Activated CD4-positive, CD25-positive, alpha-beta regulatory T cell treated with anti-CD3 and anti-CD28 coated beads, Interleukin-2, amount 50 U/mL, for 16 hours (primary cell): ENCODE results near the gene NDC1.
"Not testable (repeated sequence)": the region's sequence is repeated elsewhere in the genome, so short reads cannot be mapped to it uniquely, and the experiment has no call there.

Experiments
- DNase-seq: peaks from one replicate; pipeline ENCODE4 v3.0.0-alpha.2; 2020; ENCODE audit warnings: low read depth, low spot score

NDC1 gene

GRCh38 chr1:53766194-53766742 lies 71.8 kb downstream of the NDC1 start:
- DNase-seq, result no peak

GRCh38 chr1:53765657-53766056 lies 72.4 kb downstream of the NDC1 start:
- DNase-seq, result no peak

- no peak for DNase-seq
These were observed 74.2 kb downstream of the NDC1 start for GRCh38 chr1:53763911-53764310.

- no peak for DNase-seq
These were observed 74.6 kb downstream of the NDC1 start for GRCh38 chr1:53763461-53763860.

GRCh38 chr1:53760497-53760896 lies 77.6 kb downstream of the NDC1 start:
- DNase-seq, result not testable (repeated sequence)

GRCh38 chr1:53755874-53756273 lies 82.2 kb downstream of the NDC1 start:
- no peak for DNase-seq

GRCh38 chr1:53754484-53755312 lies 83.4 kb downstream of the NDC1 start:
- no peak for DNase-seq

GRCh38 chr1:53752281-53752680 lies 85.8 kb downstream of the NDC1 start:
- DNase-seq, result no peak

GRCh38 chr1:53747841-53748240 lies 90.3 kb downstream of the NDC1 start:
- no peak for DNase-seq

- no peak for DNase-seq
These were observed 97.4 kb downstream of the NDC1 start for GRCh38 chr1:53740621-53741105.

GRCh38 chr1:53739109-53739681 lies 98.9 kb downstream of the NDC1 start, which contains the start of gene GLIS1:
GLIS1 (minus strand) TSS chr1:53739164; CDS start chr1:53738064, 1,100 bp downstream.
- no peak for DNase-seq

GRCh38 chr1:53738205-53739108 lies 99.6 kb downstream of the NDC1 start:
- no peak for DNase-seq

GRCh38 chr1:53737648-53738204 lies 100.4 kb downstream of the NDC1 start:
- DNase-seq, result no peak

GRCh38 chr1:53736290-53736689 lies 101.8 kb downstream of the NDC1 start:
- no peak for DNase-seq

GRCh38 chr1:53735681-53736080 lies 102.4 kb downstream of the NDC1 start:
- DNase-seq, result no peak

- DNase-seq, result no peak
These were observed 102.8 kb downstream of the NDC1 start for GRCh38 chr1:53735261-53735660.

GRCh38 chr1:53734650-53735211 lies 103.4 kb downstream of the NDC1 start:
- no peak for DNase-seq

- no peak for DNase-seq
These were observed 104.0 kb downstream of the NDC1 start for GRCh38 chr1:53733975-53734649.

GRCh38 chr1:53733447-53733931 lies 104.6 kb downstream of the NDC1 start:
- DNase-seq, result no peak

GRCh38 chr1:53732912-53733317 lies 105.2 kb downstream of the NDC1 start:
- no peak for DNase-seq
